Right lobe of liver (tissue), 4 donors: ENCODE measurements around the gene BRINP3.

ENCODE experiments used
- POLR2A ChIP-seq: fragments of 450-650 bp; IDR thresholded peaks from one replicate; pipeline ENCODE4 v1.6.1; 2017; ENCODE audit warnings: antibody characterized with exemption, mild to moderate bottlenecking
- TF ChIP-seq, protein P1 (sequence below), 4 donors: fragments of 200-600 bp in 3 of 4; fragments of 450-650 bp in 1 of 4; IDR thresholded peaks; one replicate each; pipeline versions ENCODE4 v1.5.1 to v1.8.0; 2016 to 2022; ENCODE audit warnings: antibody characterized with exemption in 4 of 4, mild to moderate bottlenecking in 2 of 4
- donor health status: DM: no; HTN: no; CAD: no.
- donor health status: DM: no; HTN: no; CAD: no.
- donor health status: DM: no; HTN: yes; CAD: no.

DNA sequence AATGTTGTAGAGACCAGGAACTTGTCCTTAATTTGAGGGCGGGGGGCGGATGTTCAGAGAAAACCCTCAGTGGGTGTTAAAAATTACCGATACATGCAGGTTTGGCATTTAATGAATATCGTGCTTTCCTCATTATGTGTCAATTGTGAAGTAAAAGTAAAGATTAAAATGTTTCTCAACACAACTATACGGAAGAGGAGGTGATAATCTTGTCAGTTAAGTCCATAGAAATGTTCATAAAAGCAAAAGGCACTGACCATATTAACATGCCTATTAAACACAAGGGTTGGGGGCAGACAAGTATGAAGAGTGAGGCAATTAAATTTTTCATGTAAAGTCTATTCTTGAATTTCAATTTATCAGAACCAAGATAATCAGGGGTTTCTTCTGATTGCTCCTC lies 1.3 kb downstream of the BRINP3 start:
- no peak for TF ChIP-seq POLR2A
- TF ChIP-seq, protein P1, sequence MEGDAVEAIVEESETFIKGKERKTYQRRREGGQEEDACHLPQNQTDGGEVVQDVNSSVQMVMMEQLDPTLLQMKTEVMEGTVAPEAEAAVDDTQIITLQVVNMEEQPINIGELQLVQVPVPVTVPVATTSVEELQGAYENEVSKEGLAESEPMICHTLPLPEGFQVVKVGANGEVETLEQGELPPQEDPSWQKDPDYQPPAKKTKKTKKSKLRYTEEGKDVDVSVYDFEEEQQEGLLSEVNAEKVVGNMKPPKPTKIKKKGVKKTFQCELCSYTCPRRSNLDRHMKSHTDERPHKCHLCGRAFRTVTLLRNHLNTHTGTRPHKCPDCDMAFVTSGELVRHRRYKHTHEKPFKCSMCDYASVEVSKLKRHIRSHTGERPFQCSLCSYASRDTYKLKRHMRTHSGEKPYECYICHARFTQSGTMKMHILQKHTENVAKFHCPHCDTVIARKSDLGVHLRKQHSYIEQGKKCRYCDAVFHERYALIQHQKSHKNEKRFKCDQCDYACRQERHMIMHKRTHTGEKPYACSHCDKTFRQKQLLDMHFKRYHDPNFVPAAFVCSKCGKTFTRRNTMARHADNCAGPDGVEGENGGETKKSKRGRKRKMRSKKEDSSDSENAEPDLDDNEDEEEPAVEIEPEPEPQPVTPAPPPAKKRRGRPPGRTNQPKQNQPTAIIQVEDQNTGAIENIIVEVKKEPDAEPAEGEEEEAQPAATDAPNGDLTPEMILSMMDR (IDR thresholded peaks at IDR 0.05) = no peak
